ENCODE results near the gene NSL1. TPM values are rescaled to one million over a fixed set of nuclear protein-coding genes. Genes with fewer than 3 reads are reported as not detected.
"Not testable (repeated sequence)": the region's sequence is repeated elsewhere in the genome, so short reads cannot be mapped to it uniquely, and the experiment has no call there.

NSL1 gene
- total RNA-seq (ENCODE audit: low replicate concordance) = 25.4 and 42.1 TPM in 2 replicates
- long read RNA-seq, transcript NSL1-202 (6 exons, 2,317 nt) = major isoform, 111 of 136 reads
- long read RNA-seq, transcript NSL1-206 (7 exons, 790 nt) = minor isoform, 6 of 136 reads
- long read RNA-seq, partial matches to known transcripts = 4 of 136 reads
- long read RNA-seq, other reads (novel, unspliced or antisense) = 13 of 136 reads

DNA sequence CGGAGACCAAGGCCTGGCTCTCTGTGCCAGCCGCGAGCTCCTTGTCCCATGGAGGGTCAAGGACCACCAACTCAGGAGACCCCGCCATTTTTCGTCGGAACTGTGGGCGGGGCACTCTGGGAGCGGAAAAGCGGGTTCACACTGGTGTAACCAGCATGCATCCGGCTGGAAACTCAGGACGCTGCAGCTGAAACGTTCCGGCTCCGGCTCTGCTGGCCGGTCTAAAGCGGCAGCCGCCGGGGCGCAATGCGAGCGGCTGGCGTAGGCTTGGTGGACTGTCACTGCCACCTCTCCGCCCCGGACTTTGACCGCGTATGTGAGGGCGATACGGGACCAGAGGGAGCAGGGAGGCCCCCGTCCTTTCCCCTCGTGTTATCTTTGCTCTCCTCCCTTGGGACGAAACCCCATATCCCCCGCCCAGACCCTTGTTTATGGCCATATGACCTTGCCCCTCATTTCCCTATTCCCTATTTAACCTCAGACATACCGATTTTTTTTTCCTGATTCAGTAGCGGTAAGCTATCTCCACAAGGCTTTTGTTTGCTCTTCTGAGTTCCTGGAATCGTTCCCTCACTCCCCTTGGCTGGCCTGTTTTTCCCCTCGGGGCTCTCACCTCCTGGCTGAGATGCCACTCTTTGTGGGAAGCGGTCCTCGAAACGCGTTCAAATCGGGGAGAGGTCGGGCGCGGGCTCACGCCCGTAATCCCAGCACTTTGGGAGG is at the start of gene NSL1, which contains the start of gene TATDN3:
Gene NSL1, minus strand, starts transcription at position 102 of the 720 bp plus-strand sequence. Its CDS starts 14 bp downstream, at position 88.
Gene TATDN3, plus strand, starts transcription at position 219 of the 720 bp plus-strand sequence. Its CDS starts 28 bp downstream, at position 247.
- Mint-ChIP-seq H3K36me3 (peaks cover 3% of the 10 kb centered on the region), H3K4me3 (peak within 1 kb of the TSS; percentile 97), H3K9me3 (no peaks in the 10 kb centered on the region), H3K27me3 (no peaks in the 10 kb centered on the region), H3K4me1 (ENCODE audit: unreplicated experiment) (peaks cover 8% of the 10 kb centered on the region), H3K27ac (peak within 1 kb of the TSS; percentile 98)
- DNase-seq (ENCODE audit: extremely low spot score, unreplicated experiment) = peak; percentile 98
- TF ChIP-seq, protein P1, sequence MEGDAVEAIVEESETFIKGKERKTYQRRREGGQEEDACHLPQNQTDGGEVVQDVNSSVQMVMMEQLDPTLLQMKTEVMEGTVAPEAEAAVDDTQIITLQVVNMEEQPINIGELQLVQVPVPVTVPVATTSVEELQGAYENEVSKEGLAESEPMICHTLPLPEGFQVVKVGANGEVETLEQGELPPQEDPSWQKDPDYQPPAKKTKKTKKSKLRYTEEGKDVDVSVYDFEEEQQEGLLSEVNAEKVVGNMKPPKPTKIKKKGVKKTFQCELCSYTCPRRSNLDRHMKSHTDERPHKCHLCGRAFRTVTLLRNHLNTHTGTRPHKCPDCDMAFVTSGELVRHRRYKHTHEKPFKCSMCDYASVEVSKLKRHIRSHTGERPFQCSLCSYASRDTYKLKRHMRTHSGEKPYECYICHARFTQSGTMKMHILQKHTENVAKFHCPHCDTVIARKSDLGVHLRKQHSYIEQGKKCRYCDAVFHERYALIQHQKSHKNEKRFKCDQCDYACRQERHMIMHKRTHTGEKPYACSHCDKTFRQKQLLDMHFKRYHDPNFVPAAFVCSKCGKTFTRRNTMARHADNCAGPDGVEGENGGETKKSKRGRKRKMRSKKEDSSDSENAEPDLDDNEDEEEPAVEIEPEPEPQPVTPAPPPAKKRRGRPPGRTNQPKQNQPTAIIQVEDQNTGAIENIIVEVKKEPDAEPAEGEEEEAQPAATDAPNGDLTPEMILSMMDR (conservative IDR thresholded peaks at IDR 0.05) = no peak

- Mint-ChIP-seq H3K27ac (no peak overlapping the region), H3K27me3 (no peaks in the 10 kb centered on the region), H3K4me1 (ENCODE audit: unreplicated experiment) (no peaks in the 10 kb centered on the region), H3K36me3 (no peaks in the 10 kb centered on the region), H3K4me3 (no peak overlapping the region), H3K9me3 (no peaks in the 10 kb centered on the region)
- TF ChIP-seq, protein P1 (conservative IDR thresholded peaks at IDR 0.05) = no peak
- DNase-seq (ENCODE audit: extremely low spot score, unreplicated experiment) = no peak
These were observed 46.6 kb upstream of the NSL1 start for GRCh38 chr1:212838145-212838544.

- not testable (repeated sequence) for H3K4me1 Mint-ChIP-seq (ENCODE audit: unreplicated experiment); H3K36me3 Mint-ChIP-seq; H3K4me3 Mint-ChIP-seq; H3K9me3 Mint-ChIP-seq; H3K27me3 Mint-ChIP-seq; DNase-seq (ENCODE audit: extremely low spot score, unreplicated experiment)
- peak overlapping the region; percentile 72 for H3K27ac Mint-ChIP-seq
These were observed 41.9 kb upstream of the NSL1 start for GRCh38 chr1:212833211-212834207.

GRCh38 chr1:212828395-212828794 is 36.8 kb upstream of the NSL1 start:
- TF ChIP-seq, protein P1 (conservative IDR thresholded peaks at IDR 0.05) = no peak
- Mint-ChIP-seq H3K27ac (no peak overlapping the region), H3K36me3 (peaks cover 3% of the 10 kb centered on the region), H3K27me3 (no peaks in the 10 kb centered on the region), H3K9me3 (peaks cover 10% of the 10 kb centered on the region), H3K4me3 (no peak overlapping the region), H3K4me1 (ENCODE audit: unreplicated experiment) (no peaks in the 10 kb centered on the region)
- DNase-seq (ENCODE audit: extremely low spot score, unreplicated experiment) = no peak

DNA sequence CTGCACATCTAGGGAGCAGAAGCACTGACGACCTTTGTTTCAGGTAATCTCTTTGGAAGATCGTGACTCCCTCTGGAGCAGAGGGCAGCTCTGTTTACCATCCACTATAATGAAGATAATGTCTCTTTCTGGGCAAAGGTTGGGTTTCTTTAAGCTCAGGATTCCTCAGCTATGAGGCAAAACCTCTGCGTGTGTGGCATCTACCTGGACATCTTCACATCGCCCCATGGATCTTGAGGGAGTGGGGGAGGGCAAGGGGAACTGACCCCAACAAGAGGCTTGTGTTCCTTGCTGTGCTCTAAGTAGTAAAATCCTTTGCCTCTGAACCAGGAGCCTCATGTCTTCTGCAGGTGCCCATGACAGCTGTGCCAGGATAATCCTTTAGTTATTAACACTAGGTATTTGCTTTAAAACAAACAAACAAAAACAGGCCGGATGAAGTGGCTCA is 36.3 kb upstream of the NSL1 start:
- TF ChIP-seq, protein P1 (conservative IDR thresholded peaks at IDR 0.05) = no peak
- H3K4me1 Mint-ChIP-seq (ENCODE audit: unreplicated experiment) = no peaks in the 10 kb centered on the region
- no peak overlapping the region for H3K4me3 Mint-ChIP-seq
- H3K36me3 Mint-ChIP-seq = peaks cover 3% of the 10 kb centered on the region
- no peak for DNase-seq (ENCODE audit: extremely low spot score, unreplicated experiment)
- no peaks in the 10 kb centered on the region for H3K27me3 Mint-ChIP-seq
- H3K27ac Mint-ChIP-seq = peak overlapping the region; percentile 77
- H3K9me3 Mint-ChIP-seq = peaks cover 10% of the 10 kb centered on the region
